HepG2 (cell line): Measurements from ENCODE around the gene DNAH9. TPM values are rescaled to one million over a fixed set of nuclear protein-coding genes. Genes with fewer than 3 reads are reported as not detected.

ENCODE experiments used
- ETV6 ChIP-seq: sonication (generic); formaldehyde crosslinking; conservative IDR thresholded peaks from 2 replicates; pipeline ENCODE4 v1.4.0; 2020; ENCODE audit warnings: missing genetic modification reagents
- SETDB1 ChIP-seq: sonication (generic); formaldehyde crosslinking; IDR thresholded peaks from 2 replicates; pipeline ENCODE4 v1.5.1; 2020; ENCODE audit warnings: missing genetic modification reagents, mild to moderate bottlenecking, borderline replicate concordance
- SUZ12 ChIP-seq: fragments of 150-350 bp; IDR thresholded peaks from 2 replicates; pipeline ENCODE4 v1.6.1; 2014; ENCODE audit warnings: low read depth, low read length
- TFDP1 ChIP-seq: IDR thresholded peaks from 2 replicates; pipeline ENCODE4 v1.6.1; 2016; ENCODE audit warnings: missing compliant biosample characterization, missing genetic modification reagents, borderline replicate concordance
- ZBTB7B ChIP-seq: sonication (generic); formaldehyde crosslinking; IDR thresholded peaks from 2 replicates; pipeline ENCODE4 v1.4.0; 2020; ENCODE audit warnings: missing genetic modification reagents
- ZFP90 ChIP-seq: sonication (generic); formaldehyde crosslinking; IDR thresholded peaks from 2 replicates; pipeline ENCODE4 v1.8.0; 2022; ENCODE audit warnings: missing genetic modification reagents, mild to moderate bottlenecking, inconsistent platforms, borderline replicate concordance
- ZNF646 ChIP-seq: sonication (generic); formaldehyde crosslinking; IDR thresholded peaks from 2 replicates; pipeline ENCODE4 v1.9.0; 2021; ENCODE audit warnings: mild to moderate bottlenecking, missing genetic modification reagents
- ZNF674 ChIP-seq: sonication (generic); formaldehyde crosslinking; IDR thresholded peaks from 2 replicates; pipeline ENCODE4 v1.5.0; 2020; ENCODE audit warnings: low read depth, mild to moderate bottlenecking, missing genetic modification reagents
- polyA plus RNA-seq, 8 experiments: library from polyadenylated mRNA; depleted of rRNA in 3 of 8; stranded (reverse) in 7 of 8; unstranded in 1 of 8; fragments of >200 nt; fragmentation: Illumina TruSeq in 4 of 8; extraction: Trizol in 4 of 8; gene quantifications; 2 replicates each; pipeline versions ENCODE4 v1.2.1 to v1.2.3, GENCODE V29; 2011 to 2016; ENCODE audit warnings: low read depth in 4 of 8, missing spikeins in 1 of 8, mixed read lengths in 1 of 8; ENCODE audit not compliant: insufficient read depth in 1 of 8
- total RNA-seq, 5 experiments: library from RNA; depleted of rRNA; stranded (reverse); fragments of >200 nt; fragmentation: Illumina TruSeq; extraction: Trizol; gene quantifications; 2 replicates each; pipeline ENCODE4 v1.2.3, GENCODE V29; 2016; ENCODE audit warnings: low read depth in 1 of 5

The DNAH9 gene
- total and polyA plus RNA-seq, 2 of the 13 experiments (the other 11 are each of a cell fraction or from before 2014, with no cell fraction given) = not detected

- no peak for TF ChIP-seq ZNF646
- no peak for TF ChIP-seq TFDP1 (CRISPR knock-in tag)
- TF ChIP-seq SETDB1 = no peak
- no peak for TF ChIP-seq ZFP90 (CRISPR knock-in tag)
- no peak for TF ChIP-seq ETV6 (CRISPR knock-in tag)
- no peak for TF ChIP-seq ZBTB7B (CRISPR knock-in tag)
- no peak for TF ChIP-seq ZNF674 (CRISPR knock-in tag)
- TF ChIP-seq SUZ12 = no peak
These were observed 84.4 kb downstream of the DNAH9 start (continued) for GRCh38 chr17:11682646-11683045.
